Measurements from ENCODE around the gene TMEM151B. TPM values are rescaled to one million over a fixed set of nuclear protein-coding genes. Genes with fewer than 3 reads are reported as not detected.

The TMEM151B gene
- polyA plus RNA-seq, 1 of the 3 experiments (the other 2 are of a cell fraction) = 0.05 TPM

DNA sequence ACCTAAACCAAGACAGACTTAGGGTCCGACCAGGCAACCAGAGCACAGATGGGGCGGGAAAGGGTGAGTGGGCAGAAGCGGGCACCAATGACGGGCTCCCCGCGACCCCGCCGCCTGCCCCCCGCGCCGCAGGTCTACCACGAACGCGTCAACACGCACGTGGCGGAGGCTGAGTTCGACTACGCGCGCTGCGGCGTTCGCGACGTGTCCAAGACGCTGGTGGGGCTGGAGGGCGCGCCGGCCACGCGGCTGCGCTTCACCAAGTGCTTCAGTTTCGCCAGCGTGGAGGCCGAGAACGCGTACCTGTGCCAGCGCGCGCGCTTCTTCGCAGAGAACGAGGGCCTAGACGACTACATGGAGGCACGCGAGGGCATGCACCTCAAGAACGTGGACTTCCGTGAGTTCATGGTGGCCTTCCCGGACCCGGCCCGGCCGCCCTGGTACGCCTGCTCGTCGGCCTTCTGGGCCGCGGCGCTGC, 5.1 kb downstream of the TMEM151B start:
- no peak overlapping the region for H2AFZ ChIP-seq (ENCODE audit: low read depth)

DNA sequence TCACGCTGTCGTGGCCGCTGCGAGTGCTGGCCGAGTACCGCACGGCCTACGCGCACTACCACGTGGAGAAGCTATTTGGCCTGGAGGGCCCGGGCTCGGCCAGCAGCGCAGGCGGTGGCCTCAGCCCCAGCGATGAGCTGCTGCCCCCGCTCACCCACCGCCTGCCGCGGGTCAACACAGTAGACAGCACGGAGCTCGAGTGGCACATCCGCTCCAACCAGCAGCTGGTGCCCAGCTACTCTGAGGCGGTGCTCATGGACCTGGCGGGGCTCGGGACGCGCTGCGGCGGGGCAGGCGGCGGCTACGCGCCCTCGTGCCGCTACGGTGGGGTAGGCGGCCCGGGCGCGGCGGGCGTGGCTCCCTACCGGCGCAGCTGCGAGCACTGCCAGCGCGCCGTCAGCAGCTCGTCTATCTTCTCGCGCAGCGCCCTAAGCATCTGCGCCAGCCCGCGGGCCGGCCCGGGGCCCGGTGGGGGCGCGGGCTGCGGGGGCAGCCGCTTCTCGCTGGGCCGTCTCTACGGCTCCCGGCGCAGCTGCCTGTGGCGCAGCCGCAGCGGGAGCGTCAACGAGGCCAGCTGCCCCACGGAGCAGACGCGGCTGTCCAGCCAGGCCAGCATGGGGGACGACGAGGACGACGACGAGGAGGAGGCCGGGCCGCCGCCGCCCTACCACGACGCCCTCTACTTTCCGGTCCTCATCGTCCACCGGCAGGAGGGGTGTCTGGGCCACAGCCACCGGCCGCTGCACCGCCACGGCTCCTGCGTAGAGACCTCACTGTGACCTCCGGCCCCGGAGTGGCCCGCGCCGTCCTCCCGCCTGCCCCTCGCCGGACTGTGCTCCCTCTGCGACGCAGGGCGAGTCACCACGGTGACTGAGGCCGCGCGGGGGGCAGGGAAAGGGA, 5.7 kb downstream of the TMEM151B start:
- POLR2A ChIA-PET = no interaction called here
- Histone ChIP-seq H2AFZ (ENCODE audit: low read depth) (no peak overlapping the region), H3K4me3 (ENCODE audit: low read depth in 2 of 2, low read length in 1 of 2) (no peak overlapping the region)

More for the DNA sequence above, 5.1 kb downstream of the TMEM151B start:
- TF ChIP-seq POLR2AphosphoS5 (IDR thresholded peaks at IDR 0.05; ENCODE audit: low read depth, low read length) = no peak
- no peaks in the 10 kb centered on the region for H3F3A ChIP-seq (replicated peaks; ENCODE audit: insufficient read depth)
- no peak overlapping the region for H3K9ac ChIP-seq
- no peak overlapping the region for H3K4me2 ChIP-seq
- DNase-seq = peak; percentile 16
- ChIA-PET CTCF (no interaction called here), POLR2A (no interaction called here)
- no peaks in the 10 kb centered on the region for H3K9me3 ChIP-seq
- H3K4me1 ChIP-seq (ENCODE audit: control insufficient read depth in 1 of 2, insufficient read depth in 2 of 2, low read depth in 1 of 2, low read length in 1 of 2) = peaks cover 0 to 12% of the 10 kb centered on the region in 2 experiments; a peak in 1 of 4 replicates
- 94% methylated on average over 33 of the region's 59 CpGs for WGBS (ENCODE audit: low lambda C conversion rate)
- H4K20me1 ChIP-seq (ENCODE audit: insufficient read depth) = no peaks in the 10 kb centered on the region
- 0 out of 2 replicates have a peak, but pooled peaks cover 15% of the 10 kb centered on the region for H3K27me3 ChIP-seq (ENCODE audit: insufficient read depth)
- no peaks in the 10 kb centered on the region for H3K36me3 ChIP-seq (replicated peaks in 1 of 2; ENCODE audit: control insufficient read depth in 1 of 2, insufficient read depth in 2 of 2, low read length in 1 of 2)
- no peak overlapping the region for H3K27ac ChIP-seq (ENCODE audit: low read depth in 2 of 2, low read length in 1 of 2)
- H3K79me2 ChIP-seq (ENCODE audit: insufficient read depth) = no peaks in the 10 kb centered on the region
- H3K4me3 ChIP-seq (ENCODE audit: low read depth in 2 of 2, low read length in 1 of 2) = no peak overlapping the region
- no peaks in the 10 kb centered on the region for H3K9me2 ChIP-seq

More for the DNA sequence above, 5.7 kb downstream of the TMEM151B start:
- Histone ChIP-seq H3K79me2 (ENCODE audit: insufficient read depth) (no peaks in the 10 kb centered on the region), H4K20me1 (ENCODE audit: insufficient read depth) (no peaks in the 10 kb centered on the region), H3F3A (replicated peaks; ENCODE audit: insufficient read depth) (no peaks in the 10 kb centered on the region), H3K27ac (ENCODE audit: low read depth in 2 of 2, low read length in 1 of 2) (no peak overlapping the region), H3K9ac (no peak overlapping the region), H3K9me2 (no peaks in the 10 kb centered on the region), H3K4me2 (no peak overlapping the region), H3K4me1 (ENCODE audit: control insufficient read depth in 1 of 2, insufficient read depth in 2 of 2, low read depth in 1 of 2, low read length in 1 of 2) (peaks cover 0 to 12% of the 10 kb centered on the region in 2 experiments; a peak in 1 of 4 replicates), H3K27me3 (ENCODE audit: insufficient read depth) (0 out of 2 replicates have a peak, but pooled peaks cover 15% of the 10 kb centered on the region), H3K9me3 (no peaks in the 10 kb centered on the region), H3K36me3 (replicated peaks in 1 of 2; ENCODE audit: control insufficient read depth in 1 of 2, insufficient read depth in 2 of 2, low read length in 1 of 2) (no peaks in the 10 kb centered on the region)
- CTCF ChIA-PET = interaction anchor here (1.2 kb wide), 1 partner anchor 62 kb away, joined by 3 read pairs; no protein-coding TSS in a partner anchor
- peak; percentile 22 for DNase-seq
- WGBS (ENCODE audit: low lambda C conversion rate) = 93% methylated on average over 28 of the region's 109 CpGs
- TF ChIP-seq, protein P1, sequence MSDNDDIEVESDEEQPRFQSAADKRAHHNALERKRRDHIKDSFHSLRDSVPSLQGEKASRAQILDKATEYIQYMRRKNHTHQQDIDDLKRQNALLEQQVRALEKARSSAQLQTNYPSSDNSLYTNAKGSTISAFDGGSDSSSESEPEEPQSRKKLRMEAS (IDR thresholded peaks at IDR 0.05; ENCODE audit: low read depth) = no peak
- TF ChIP-seq RAD21 (IDR thresholded peaks at IDR 0.05; ENCODE audit: low read length) (no peak), TEAD4 (IDR thresholded peaks at IDR 0.05; ENCODE audit: borderline replicate concordance, insufficient read depth) (no peak), YY1 (IDR thresholded peaks at IDR 0.05; ENCODE audit: low read depth) (no peak), MEF2A (IDR thresholded peaks at IDR 0.05; ENCODE audit: borderline replicate concordance, low read depth) (no peak), MXI1 (IDR thresholded peaks at IDR 0.05; ENCODE audit: low read depth, low read length) (no peak), FOXJ3 (CRISPR knock-in tag; IDR thresholded peaks at IDR 0.05) (no peak), NFIC (IDR thresholded peaks at IDR 0.05; ENCODE audit: borderline replicate concordance) (no peak), JUND (IDR thresholded peaks at IDR 0.05) (no peak), RFX5 (IDR thresholded peaks at IDR 0.05; ENCODE audit: low read length) (no peak), TAF1 (IDR thresholded peaks at IDR 0.05; ENCODE audit: borderline replicate concordance, low read depth, low read length) (no peak)
- TF ChIP-seq, protein P2, sequence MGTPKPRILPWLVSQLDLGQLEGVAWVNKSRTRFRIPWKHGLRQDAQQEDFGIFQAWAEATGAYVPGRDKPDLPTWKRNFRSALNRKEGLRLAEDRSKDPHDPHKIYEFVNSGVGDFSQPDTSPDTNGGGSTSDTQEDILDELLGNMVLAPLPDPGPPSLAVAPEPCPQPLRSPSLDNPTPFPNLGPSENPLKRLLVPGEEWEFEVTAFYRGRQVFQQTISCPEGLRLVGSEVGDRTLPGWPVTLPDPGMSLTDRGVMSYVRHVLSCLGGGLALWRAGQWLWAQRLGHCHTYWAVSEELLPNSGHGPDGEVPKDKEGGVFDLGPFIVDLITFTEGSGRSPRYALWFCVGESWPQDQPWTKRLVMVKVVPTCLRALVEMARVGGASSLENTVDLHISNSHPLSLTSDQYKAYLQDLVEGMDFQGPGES (IDR thresholded peaks at IDR 0.05; ENCODE audit: low read depth, low read length) = no peak
- TF ChIP-seq, protein P3, sequence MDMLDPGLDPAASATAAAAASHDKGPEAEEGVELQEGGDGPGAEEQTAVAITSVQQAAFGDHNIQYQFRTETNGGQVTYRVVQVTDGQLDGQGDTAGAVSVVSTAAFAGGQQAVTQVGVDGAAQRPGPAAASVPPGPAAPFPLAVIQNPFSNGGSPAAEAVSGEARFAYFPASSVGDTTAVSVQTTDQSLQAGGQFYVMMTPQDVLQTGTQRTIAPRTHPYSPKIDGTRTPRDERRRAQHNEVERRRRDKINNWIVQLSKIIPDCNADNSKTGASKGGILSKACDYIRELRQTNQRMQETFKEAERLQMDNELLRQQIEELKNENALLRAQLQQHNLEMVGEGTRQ (IDR thresholded peaks at IDR 0.05; ENCODE audit: borderline replicate concordance, low read depth, low read length) = no peak
